Measurements from ENCODE around the gene SRPX2.
"Not testable (repeated sequence)": the region's sequence is repeated elsewhere in the genome, so short reads cannot be mapped to it uniquely, and the experiment has no call there.

The SRPX2 gene

DNA sequence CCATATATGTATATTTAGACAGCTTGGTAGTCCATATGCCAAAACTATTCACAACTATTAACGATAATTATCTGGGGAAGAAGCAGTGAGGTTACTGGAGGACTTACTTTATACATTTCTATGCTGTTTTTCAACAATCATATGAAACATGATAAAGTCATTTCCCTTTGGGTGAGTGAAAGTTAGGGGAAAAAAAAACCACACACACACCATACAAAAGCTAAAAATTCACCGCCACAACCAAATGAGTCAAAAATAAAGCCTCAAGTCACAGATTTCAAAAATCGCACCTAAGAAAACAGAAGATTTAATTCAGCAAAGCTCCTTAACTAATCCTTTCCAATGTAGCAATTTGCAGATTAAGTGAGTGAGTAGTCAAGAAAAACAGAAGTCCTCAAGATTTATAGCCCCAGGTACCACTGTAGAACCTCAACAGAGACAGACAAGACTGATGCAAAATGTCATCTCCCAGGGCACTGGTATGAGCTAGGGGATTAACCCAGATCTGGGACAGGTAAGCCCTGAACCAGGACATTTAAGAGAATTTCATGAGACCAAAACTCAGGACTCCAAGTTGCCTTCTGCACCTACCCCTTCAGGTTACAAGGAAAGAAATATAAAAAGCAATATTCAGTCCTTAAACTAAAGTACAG, 52.8 kb downstream of the SRPX2 start:
- DNase-seq (no peak), ATAC-seq (no peak)

DNA sequence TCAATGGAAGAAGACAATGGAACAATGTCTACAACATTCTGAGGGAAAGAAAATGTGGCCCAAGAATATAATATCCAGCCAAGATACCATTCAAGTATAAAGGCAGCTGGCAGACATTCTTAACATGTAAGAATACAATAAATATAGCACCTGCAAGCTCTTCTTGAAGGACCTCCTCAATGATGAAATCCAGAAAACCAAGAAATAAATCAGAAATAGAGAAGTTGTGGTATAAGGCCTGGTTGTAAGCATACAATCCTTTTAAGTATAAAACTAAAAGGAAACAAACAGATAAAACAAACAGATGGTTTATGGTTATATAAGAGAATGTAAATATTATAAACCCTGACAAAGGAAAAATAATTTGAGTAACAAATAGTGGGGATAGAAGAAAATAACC, 54.6 kb downstream of the SRPX2 start:
- DNase-seq = no peak
- ATAC-seq = no peak

DNA sequence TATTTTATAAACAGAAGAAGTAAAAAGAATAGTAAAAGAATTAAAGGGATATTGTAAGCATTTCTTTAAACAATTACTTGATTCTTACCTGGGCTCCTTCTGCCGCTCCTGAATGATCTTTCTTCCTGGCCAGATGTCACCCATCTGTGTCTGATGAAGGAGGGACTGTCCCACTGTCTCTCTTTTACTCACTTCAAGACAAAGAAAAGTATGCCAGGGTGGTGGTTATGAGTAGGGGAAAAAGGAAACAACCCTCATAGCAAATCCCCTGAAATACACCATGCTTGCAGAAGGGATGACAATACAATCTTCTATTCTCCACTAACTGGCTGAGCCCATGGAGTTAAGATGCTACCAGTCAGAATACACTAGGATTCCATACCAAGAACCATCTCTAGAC, 56.8 kb downstream of the SRPX2 start:
- no peak for DNase-seq

DNA sequence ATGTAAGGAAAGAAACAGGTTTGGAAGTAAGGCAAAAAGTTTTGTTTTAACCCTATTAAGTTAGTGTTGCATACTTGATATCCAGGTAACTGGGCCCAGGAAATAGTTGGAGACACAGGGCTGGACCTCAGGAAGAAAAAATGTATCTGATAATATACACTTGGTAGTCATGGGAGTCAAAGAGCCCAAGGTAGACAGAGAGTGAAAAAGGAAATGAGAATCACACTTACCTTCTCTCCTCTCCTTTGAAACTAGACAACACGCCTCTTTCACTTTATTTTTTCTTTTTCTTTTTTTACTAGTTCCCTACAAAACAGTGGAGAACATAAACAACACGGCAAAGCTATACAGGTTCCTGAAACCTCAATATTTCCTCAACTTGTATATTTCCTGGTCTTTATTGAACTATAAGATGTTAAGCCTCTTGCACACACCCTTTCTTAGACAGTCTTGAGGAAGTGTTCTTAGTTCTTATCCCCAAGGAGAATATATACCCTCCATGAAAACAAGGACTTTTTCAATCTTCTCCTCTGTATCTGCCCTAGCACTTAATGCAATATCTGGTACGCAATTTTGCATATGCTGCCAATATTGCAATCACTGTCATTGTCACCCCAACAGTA, 60.7 kb downstream of the SRPX2 start:
- no peak for ATAC-seq

More for the DNA sequence above, 56.8 kb downstream of the SRPX2 start:
- ATAC-seq = peak; percentile 65

DNA sequence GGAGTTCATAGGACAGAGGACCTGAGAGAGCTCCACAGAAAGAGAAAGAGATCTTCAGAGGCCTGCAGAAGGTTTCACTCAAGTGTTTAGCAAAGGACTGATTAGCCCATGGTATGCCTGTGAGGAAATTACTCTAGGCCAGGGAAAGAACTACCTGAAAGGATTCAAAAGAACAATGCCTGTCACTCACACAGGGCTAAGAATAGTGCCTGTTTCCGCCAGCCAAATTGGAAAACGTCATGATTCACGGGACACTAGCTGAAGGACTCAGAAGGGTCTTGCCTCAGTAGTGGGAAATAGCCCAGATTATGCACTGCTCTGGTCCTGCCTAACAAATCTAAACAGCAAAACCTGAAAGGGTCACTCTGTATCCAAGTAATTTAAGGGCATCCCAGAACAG, 66.8 kb downstream of the SRPX2 start:
- DNase-seq (no peak), ATAC-seq (no peak)

More for the DNA sequence above, 60.7 kb downstream of the SRPX2 start:
- DNase-seq = no peak

DNA sequence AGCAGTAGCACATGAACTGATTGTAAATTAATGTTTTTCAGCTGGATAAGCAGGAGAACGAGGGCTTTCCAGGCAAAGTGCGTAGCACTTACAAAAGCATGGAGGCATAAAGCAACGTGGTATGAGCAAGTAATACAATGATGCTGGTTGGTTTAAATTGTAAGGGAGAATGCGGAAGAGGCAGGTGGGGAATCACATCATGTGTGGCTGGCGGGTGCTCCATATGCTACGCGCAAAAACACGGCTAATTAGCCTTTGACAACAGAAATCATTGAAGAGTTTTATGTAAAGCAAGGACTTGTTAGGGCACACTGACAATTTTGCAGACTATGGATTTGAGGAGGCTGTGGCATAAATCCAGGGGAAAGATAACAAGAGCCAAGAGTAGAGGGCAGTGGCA, 73.4 kb downstream of the SRPX2 start:
- no peak for ATAC-seq

DNA sequence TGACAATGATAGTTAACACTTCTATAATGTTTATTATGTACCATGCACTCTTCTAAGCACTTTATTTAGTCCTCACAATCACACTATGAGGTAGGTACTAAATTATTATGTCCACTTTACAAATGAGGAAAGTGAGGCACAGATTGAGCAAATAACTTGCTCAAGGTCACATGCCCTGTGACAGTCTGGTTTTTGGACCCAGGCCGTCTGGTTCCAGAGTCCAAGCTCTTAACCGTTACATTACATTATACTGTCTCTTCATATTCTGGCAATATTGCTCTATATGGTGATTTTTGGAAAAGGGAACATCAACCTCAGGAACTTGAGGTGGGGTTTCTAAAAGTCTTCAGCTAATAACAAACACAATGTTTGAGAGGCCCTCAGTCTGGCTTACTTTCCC, 75.1 kb downstream of the SRPX2 start:
- no peak for DNase-seq
- ATAC-seq = no peak

More for the DNA sequence above, 73.4 kb downstream of the SRPX2 start:
- no peak for DNase-seq

DNA sequence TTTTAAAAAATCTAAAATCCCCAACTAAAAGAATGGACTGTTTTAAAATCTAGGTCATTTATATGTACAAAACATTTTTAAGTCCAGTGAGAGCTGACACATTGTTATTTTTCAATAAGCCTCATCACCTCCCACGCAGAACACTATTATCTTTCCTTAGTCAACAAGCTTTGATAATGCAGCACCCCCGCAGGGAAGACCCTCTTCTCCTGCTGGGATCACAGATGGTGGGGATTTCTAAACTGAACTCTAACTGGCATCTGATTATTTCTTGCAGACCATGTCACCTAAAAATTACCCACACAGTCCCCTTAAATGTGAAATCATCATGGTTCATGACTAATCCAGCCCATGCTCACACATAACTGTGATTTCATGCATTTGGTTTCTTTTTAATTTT, 76.3 kb downstream of the SRPX2 start:
- no peak for DNase-seq
- ATAC-seq = no peak

DNA sequence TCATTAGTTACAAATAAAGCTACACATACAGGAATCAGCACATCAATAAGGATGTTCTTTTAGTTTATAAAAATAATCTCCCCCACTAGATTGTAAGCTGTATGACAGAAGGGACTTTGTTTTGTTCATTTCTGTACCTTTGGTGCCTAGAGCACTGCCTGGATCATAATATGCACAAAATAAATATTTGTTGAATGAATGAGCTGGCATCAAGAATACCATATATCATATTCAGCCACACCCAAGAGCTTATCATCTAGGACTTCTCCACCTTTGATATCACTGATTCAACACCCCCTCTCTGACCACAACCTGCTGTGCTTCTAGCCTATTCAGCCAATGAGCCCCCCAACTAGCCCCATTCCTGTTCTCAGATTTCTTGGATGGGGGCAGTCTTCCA, 77.3 kb downstream of the SRPX2 start:
- ATAC-seq (no peak), DNase-seq (no peak)

DNA sequence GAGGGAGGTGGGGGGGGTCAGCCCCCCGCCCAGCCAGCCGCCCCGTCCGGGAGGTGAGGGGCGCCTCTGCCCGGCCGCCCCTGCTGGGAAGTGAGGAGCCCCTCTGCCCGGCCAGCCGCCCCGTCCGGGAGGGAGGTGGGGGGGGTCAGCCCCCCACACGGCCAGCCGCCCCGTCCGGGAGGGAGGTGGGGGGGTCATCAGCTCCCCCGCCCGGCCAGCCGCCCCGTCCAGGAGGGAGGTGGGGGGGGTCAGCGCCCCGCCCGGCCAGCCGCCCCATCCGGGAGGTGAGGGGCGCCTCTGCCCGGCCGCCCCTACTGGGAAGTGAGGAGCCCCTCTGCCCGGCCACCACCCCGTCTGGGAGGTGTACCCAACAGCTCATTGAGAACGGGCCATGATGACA, 80.0 kb downstream of the SRPX2 start:
- ATAC-seq, DNase-seq: not testable (repeated sequence)
